NCI-H460 (cell line): ENCODE measurements around the gene MPDU1. TPM values are rescaled to one million over a fixed set of nuclear protein-coding genes. Genes with fewer than 3 reads are reported as not detected.

Experiments
- DNase-seq: peaks from one replicate; pipeline ENCODE4 v3.0.0-alpha.2; 2016; ENCODE audit warnings: low read depth; ENCODE audit errors: extremely low read depth
- polyA plus RNA-seq: library from polyadenylated mRNA; depleted of rRNA; stranded (reverse); fragments of >200 nt; gene quantifications from 2 replicates; pipeline ENCODE4 v1.2.3, GENCODE V29; 2014; cell fraction: nucleus; rRNA removed
- total RNA-seq: library from RNA; depleted of rRNA; stranded (reverse); fragments of >200 nt; shearing (Covaris generic); gene quantifications from 2 replicates; pipeline ENCODE4 v1.2.3, GENCODE V29; 2014; rRNA removed

MPDU1 gene
- 107 and 133 TPM in 2 replicates for total RNA-seq
- 255 and 322 TPM in 2 replicates for polyA plus RNA-seq

- peak; percentile 94 for DNase-seq
Observed at GRCh38 chr17:7583253-7584109, at the start of gene MPDU1. Gene MPDU1 (plus strand): TSS chr17:7583852. CDS start chr17:7583863, 11 bp downstream.

DNA sequence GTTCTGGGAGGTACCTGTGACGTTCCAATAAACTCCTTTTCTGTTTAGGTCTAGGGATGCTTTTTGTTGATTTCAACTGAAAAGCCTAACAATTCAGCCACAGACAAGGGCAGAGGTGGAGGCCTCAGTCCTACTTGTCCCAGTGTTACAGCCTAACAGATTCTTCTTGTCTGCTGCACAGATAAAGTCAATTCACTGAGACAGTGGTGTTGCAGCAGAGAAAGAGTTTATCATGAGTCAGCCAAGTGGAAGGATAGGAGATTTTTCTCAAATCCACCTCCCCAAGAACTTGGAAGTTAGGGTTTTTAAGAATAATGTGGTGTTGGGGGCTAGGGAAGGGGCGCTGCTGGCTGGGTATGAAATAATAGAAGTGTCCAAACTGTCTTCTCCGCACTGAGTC lies 45.6 kb upstream of the MPDU1 start:
- no peak for DNase-seq

GRCh38 chr17:7538891-7539545 lies 44.6 kb upstream of the MPDU1 start:
- no peak for DNase-seq

DNA sequence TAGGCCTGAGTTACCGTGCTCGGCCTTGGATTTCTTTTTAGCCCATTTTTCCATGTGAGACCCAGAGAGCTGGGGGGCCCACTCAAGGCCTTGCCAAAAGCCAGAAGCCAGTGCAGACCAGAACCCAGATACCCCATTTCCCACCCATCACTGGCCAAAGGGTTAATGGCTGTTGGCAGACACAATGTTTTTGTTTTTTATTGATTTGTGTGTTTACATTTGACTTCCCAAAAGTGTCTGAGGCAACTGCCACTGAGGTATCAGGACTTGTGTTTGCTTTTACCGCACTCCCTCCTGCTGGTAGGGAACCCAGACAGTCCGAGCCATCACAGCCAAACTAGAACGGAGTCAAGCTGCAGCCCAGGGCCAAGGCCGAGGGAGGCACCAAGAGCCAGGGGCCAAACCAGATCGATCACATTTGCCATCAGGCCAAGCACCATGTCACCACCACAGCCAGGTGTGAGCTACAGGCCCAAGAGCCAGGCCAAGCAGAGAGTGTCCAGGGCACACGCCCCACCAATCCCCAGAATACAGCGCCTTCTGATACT lies 42.5 kb upstream of the MPDU1 start:
- no peak for DNase-seq

DNA sequence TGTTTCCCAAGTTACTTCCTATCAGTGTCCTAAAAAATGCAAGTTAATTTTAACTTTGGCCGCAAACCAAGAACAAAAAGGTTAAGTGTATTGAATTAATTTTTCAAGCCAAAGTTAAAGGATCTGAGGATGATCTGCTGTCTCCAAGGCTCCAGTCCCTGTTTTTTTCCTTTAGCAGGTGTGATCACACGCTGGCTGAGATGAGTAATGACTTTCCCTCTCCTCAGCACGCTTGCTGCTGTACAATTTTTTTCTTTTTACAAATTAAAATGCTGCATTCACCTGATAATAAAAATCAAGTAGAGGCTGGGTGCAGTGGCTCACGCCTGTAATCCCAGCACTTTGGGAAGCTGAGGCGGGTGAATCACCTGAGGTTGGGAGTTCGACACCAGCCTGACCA lies 38.7 kb upstream of the MPDU1 start:
- no peak for DNase-seq

- DNase-seq: peak; percentile 24
Observed at GRCh38 chr17:7548585-7549400, 34.9 kb upstream of the MPDU1 start, which contains the start of gene TNFSF12. Gene TNFSF12 (plus strand): TSS chr17:7549058. CDS start chr17:7549154, 96 bp downstream.

DNA sequence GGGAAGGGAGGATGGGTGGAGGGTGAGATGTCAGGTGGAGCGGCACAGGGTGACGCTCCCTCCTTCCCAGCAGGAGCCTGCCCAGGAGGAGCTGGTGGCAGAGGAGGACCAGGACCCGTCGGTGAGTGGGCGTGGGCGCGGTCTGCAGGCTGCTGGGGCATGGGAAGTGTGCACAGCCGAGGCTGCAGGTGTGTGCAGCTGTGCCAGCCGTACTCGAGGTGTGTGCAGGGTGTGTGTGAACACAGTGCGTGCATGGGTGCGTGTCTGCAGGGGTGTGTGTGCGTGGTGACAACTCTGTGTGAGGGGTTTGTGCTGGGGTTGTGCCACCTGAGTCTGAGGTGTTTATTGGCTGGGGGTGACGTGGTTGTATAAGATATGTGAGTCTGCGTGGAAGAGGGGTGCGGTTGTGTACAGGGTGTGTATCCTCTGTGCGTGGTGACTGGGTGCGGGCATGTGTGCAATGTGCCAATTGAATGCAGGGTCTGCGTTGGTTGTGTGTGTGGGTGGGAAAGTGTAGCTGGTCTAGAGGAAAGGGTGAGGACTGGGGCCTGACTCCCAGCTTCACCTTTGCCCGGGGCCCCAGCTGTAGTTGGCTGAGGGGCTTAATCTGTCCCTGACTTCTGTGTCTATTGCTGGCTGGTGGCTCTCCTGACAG lies 34.1 kb upstream of the MPDU1 start:
- no peak for DNase-seq

DNA sequence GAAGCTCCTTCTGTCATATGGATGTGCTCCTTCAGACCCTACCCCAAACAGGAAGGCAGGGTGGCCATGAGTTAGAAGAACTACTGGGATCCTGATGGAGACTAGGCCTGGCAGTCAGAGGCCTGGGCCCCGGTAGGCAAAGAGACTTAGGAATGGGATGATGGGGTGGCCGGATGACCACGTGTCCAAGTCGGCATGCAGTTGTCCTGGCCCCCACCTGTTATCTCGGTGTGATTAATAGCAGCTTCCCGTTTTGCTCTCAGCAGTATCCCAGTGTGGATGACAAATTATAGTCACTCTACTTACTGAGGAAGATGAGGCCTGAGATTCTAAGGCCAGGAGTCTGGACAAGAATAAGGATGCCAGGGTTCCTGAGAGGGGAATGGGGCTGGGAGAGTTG lies 33.3 kb upstream of the MPDU1 start:
- no peak for DNase-seq

DNA sequence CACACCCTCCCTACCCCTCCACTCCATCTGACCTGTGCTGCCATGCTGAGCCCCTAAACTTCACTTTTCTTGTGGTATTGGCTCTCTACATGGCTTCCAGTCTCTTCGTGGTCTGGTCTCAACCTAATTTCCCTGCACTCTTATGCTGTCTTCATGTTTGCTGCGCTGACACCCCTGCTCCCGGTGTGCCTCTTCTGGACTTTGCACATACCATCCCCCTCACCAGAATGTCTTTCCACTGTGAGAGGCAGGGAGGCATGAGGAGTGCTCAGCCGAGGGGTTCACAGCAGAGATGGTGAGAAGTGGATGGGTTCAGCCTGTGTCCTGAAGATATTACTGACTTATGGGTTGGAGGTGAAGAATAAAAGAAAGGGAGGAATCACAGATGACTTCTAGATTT lies 32.3 kb upstream of the MPDU1 start:
- no peak for DNase-seq

- DNase-seq: no peak
Observed at GRCh38 chr17:7552621-7553051, 31.0 kb upstream of the MPDU1 start.

GRCh38 chr17:7553356-7553755 lies 30.3 kb upstream of the MPDU1 start:
- no peak for DNase-seq

DNA sequence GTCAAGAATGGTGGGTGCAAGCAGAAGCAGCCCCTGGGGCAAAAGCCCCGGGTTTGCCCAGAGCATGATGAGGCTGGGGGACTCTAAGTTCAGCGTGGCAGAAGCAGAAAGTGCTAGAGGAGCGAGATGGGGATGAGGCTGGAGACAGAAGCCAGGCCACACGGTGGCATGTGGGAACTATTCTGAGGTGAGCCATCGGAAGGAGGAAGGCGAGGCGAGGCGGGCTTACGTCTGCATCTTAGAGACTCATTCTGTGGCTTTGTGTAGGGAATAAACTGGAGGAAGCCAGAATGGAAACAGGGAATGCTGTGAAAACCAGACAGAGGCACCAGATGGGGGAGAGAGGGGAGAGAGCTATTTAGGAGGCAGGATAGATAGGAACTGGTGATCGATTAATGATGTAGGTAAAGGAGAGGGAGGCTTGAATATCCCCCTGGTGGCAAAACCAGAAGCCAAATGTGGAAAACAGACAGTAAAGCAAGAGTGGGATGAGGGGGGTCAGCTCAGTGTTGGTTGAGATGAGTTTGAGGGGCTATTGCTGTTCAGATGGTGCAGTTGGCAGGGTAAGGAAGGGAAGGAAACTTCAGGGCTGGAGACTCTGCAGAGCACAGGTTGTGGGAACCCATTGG lies 28.2 kb upstream of the MPDU1 start:
- no peak for DNase-seq

GRCh38 chr17:7556627-7557026 lies 27.0 kb upstream of the MPDU1 start:
- DNase-seq: no peak

- DNase-seq: no peak
Observed at GRCh38 chr17:7557147-7557764, 26.4 kb upstream of the MPDU1 start.

DNA sequence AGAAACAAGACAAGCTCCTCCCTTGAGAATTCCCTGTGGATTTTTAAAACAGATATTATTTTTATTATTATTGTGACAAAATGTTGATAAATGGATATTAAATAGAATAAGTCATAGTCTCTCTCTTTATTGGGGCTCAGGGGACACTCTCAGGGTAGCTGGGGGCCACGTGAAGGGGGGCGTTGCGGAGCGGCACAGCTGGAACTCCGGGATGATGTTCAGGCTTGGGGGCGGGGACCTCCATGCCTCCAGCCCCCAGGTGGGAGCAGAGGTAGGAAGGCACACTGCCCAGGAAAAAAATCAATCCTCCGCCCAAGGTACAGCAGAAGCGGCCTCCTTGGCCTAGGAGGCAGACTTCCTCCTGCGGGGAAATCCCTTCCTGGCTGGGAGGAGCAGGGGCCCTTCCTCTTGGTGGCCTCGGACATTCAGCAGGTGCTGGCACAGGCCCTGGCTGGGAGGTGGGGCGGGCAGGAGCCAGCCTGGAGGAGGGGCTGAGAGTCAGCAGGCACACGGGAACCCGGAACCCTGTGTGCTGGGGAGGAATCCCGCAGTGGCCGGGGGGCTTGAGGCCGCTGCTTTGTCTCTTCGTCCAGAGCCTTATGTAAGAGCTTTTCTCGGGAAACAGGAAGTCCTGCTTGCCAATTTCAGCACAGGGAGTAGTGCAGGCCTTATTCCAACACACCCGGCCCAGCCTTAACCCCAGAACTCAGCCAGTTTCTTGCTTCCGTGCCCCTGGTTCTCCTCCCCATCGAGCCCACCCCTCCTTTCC lies 25.7 kb upstream of the MPDU1 start:
- DNase-seq: no peak

DNA sequence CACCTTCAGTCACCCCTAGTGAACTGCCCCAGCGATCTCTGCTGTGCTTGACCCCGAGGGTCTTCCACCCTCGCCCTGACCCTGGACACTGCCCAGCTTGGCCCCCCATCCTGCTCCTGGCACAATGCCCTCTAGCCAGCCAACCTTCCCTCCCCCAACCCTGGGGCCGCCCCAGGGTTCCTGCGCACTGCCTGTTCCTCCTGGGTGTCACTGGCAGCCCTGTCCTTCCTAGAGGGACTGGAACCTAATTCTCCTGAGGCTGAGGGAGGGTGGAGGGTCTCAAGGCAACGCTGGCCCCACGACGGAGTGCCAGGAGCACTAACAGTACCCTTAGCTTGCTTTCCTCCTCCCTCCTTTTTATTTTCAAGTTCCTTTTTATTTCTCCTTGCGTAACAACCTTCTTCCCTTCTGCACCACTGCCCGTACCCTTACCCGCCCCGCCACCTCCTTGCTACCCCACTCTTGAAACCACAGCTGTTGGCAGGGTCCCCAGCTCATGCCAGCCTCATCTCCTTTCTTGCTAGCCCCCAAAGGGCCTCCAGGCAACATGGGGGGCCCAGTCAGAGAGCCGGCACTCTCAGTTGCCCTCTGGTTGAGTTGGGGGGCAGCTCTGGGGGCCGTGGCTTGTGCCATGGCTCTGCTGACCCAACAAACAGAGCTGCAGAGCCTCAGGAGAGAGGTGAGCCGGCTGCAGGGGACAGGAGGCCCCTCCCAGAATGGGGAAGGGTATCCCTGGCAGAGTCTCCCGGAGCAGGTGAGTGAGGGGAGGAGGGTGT lies 24.9 kb upstream of the MPDU1 start, which contains the start of gene TNFSF13:
Gene TNFSF13 (plus strand): TSS at position 207 of the 776 bp plus-strand sequence. CDS start 290 bp downstream, at position 497.
- no peak for DNase-seq

GRCh38 chr17:7559320-7560171 lies 24.1 kb upstream of the MPDU1 start:
- DNase-seq: no peak
